ENCODE data around the gene EIF4H. TPM values are rescaled to one million over a fixed set of nuclear protein-coding genes. Genes with fewer than 3 reads are reported as not detected.
"Not testable (repeated sequence)": the region's sequence is repeated elsewhere in the genome, so short reads cannot be mapped to it uniquely, and the experiment has no call there.

EIF4H gene
- polyA plus RNA-seq, 10 donors = 193 to 234 (median 214) TPM

DNA sequence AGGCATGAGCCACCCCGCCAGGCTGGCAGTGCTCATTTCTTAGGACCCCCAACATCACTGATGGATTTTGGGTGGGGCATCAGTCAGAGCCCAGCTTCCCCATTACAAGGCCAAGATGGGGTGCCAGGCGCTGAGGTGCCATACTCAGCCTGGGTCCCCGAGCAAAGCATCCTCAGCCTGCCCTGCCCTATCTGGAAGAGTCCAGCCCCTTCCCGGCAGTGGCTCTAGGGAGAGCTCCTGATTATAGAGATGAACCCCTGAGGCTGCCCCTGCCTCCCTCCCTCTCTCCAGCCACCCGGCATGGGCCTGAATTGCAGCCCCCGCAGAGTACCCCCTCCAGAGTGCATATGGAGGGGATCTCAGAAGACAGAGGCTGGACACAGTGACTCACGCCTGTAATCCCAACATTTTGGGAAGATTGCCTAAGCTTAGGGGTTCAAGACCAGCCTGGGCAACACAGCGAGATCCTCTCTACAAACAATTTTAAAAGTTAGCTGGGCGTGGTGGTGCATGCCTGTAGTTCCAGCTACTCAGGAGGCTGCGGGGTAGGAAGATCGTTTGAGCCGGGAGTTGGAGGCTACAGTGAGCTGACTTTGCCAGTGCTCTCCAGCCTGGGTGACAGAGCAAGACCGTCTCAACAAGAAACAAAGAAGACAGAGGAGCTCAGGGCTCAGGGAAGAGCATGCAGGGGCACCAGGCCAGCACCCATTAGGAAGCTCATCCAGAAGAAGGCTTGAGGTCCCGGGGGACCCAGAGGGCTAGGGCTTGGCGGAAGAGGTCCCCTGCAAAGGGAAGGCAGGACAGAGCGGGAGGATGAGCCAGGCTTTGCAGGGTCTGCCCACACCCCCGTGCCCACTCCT is 48.9 kb downstream of the EIF4H start:
- no peak for DNase-seq

GRCh38 chr7:74223711-74224510 is 49.8 kb downstream of the EIF4H start:
- no peak for DNase-seq

DNA sequence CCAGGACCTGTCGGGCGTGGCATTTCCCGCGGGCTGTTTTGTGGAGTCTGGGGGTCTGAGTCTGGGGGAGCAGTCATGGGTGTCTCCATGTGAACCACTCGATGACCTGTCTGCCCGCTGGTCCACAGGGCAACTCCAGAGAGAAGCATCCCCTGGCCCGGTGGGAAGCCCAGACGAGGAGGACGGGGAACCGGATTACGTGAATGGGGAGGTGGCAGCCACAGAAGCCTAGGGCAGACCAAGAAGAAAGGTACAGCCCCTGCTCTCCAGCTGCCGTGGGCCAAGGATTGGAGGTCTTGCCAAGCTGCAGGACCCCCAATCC is 50.3 kb downstream of the EIF4H start:
- no peak for DNase-seq

GRCh38 chr7:74224907-74225306 is 50.8 kb downstream of the EIF4H start:
- not testable (repeated sequence) for DNase-seq

DNA sequence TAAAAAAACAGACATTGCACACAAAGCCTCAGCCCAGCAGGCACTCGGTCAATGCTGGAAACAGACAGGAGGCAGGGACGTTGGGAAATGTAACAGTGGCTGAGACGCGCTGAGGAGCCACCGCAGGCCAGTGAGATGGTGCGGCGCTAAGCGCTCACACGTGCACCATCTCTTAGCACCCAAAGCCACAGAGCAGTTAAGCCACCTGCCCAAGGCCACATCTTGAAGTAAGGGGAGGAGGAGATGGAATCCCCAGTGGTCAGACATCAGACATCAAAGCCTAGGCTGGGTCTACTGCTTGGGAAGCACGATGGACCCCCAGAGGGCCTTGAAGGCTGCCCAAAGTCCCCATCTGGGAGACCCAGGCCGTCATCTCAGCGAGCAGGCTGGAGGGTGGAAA is 51.2 kb downstream of the EIF4H start:
- no peak for DNase-seq

DNA sequence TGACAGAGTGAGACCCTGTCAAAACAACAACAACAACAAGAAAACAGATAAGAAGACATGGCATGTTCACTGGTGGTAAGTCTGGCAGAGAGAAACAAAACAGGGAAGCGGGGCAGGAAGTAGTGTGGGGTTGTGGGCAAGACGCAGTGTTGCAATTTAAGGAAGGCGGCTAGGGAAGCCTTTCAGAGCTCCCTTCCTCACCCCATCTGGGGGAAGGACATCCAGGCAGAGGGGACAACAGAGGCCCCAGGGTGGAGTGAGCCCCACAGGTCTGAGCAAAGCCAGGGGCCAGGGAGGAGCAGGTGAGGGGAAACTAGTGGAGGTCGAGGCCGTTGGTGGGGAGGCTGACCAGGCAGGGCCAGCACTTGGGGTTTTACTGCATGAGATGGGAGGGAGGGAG is 52.5 kb downstream of the EIF4H start:
- DNase-seq = peak in 1 of 3 donors; percentile 45

- DNase-seq = no peak
Measured at GRCh38 chr7:74228951-74229900, 55.1 kb downstream of the EIF4H start.

DNA sequence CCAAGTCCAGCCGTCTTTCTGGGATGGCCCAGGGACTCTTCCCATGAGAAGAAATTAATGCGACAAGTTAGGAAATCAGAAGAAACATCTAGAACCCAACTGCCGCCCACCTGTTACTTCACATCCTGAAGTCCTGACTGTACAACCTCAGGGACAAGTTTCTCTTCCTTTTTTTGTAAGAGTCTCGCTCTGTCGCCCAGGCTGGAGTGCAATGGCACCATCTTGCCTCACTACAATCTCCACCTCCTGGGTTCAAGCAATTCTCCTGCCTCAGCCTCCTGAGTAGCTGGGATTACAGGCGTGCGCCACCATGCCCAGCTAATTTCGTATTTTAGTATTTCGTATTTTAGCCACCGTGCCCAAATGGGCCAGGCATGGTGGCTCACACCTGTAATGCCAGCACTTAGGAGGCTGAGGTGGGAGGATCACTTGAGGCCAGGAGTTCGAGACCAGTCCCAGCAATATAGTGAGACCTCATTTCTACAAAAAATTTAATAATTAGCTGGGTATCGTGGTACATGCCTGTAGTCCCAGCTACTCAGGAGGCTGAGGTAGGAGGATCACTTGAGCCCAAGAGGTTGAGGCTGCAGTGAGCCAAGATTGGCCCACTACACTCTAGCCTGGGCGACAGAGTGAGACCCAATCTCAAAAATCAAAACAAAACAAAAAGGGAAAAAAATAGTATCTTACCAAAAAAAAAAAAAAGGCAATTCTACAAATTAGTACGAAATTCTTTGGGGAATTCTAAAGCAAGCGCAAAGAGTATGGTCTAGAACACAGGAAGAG is 56.5 kb downstream of the EIF4H start:
- no peak for DNase-seq

- no peak for DNase-seq
Measured at GRCh38 chr7:74231232-74231590, 57.1 kb downstream of the EIF4H start.

DNA sequence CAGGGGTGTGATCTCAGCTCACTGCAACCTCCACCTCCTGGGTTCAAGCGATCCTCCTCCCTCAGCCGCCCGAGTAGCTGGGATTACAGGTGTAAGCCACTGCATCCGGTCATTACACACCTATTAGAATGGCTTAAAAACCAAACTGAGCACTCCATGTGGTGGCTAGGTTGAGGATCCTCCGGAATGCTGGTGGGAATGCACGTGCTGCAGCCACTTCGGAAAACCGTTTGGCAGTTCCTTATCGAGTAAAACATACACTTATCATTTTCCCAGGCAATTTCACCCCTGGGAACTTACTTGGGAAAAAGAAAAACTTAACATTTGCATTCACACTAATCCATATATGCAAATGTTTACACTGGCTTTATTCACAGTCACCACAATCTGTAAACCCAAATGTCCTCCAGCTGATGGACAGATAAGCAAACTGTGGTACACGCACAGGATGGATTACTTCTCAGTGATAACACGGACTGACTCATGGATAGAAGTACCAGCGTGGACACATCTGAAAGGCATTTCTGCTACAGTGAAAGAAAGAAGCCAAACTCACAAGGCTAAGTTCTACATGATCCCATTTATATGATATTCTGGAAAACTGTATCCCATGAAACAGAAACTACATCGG is 59.6 kb downstream of the EIF4H start:
- no peak for DNase-seq

- no peak for DNase-seq
Measured at GRCh38 chr7:74235518-74236268, 61.5 kb downstream of the EIF4H start.

- DNase-seq = no peak
Measured at GRCh38 chr7:74236284-74236683, 62.1 kb downstream of the EIF4H start.

DNA sequence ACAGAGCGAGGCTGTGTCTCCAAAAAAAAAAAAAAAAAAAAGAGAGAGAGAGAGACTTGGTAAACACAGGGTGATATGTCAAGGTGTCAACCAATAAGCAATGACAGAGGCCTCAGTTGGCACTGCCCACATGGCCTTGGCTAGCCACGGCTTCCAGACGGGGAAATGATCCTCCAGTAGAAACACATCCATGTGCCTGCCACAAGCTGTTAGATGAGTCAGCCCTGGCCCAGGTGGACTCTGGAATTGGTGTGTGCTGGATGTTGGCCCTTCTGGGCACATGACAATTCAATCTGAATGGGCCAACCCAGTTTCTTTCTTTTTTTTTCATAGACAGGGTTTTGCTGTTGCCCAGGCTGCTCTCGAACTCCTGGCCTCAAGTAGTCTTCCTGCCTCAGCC is 66.3 kb downstream of the EIF4H start:
- no peak for DNase-seq

GRCh38 chr7:74242122-74242443 is 67.9 kb downstream of the EIF4H start:
- DNase-seq = no peak

GRCh38 chr7:74246497-74246896 is 72.3 kb downstream of the EIF4H start:
- no peak for DNase-seq

Other genes starting within 250 kb of the EIF4H start
- 100 to 1,000 TPM in 6 of 10 donors, 10 to 100 TPM in 4; 91.5 to 239 (median 133) TPM for gene ELN, start 146.2 kb upstream of the EIF4H start, polyA plus RNA-seq (ENCODE audit: insufficient read length in 10 of 10)
- gene LIMK1, start 90.6 kb upstream of the EIF4H start, polyA plus RNA-seq (ENCODE audit: insufficient read length in 10 of 10) = 10 to 100 TPM; 11.4 to 23.6 (median 14.8) TPM
- gene LAT2, start 35.6 kb downstream of the EIF4H start, polyA plus RNA-seq (ENCODE audit: insufficient read length in 10 of 10) = 1 to 10 TPM; 2.4 to 4.7 (median 3.8) TPM
- gene RFC2, start 80.0 kb downstream of the EIF4H start, polyA plus RNA-seq (ENCODE audit: insufficient read length in 10 of 10) = 10 to 100 TPM; 26.7 to 38.3 (median 33.6) TPM
- gene CLIP2, start 115.1 kb downstream of the EIF4H start, polyA plus RNA-seq (ENCODE audit: insufficient read length in 10 of 10) = 10 to 100 TPM; 13.7 to 25.8 (median 18.1) TPM

All from muscle of back (tissue), 11 donors.